ENCODE results near the gene SPOCK3. TPM values are rescaled to one million over a fixed set of nuclear protein-coding genes. Genes with fewer than 3 reads are reported as not detected.

Gene SPOCK3
- total RNA-seq, 1 experiment from 2014 or later = 1.9 TPM

DNA sequence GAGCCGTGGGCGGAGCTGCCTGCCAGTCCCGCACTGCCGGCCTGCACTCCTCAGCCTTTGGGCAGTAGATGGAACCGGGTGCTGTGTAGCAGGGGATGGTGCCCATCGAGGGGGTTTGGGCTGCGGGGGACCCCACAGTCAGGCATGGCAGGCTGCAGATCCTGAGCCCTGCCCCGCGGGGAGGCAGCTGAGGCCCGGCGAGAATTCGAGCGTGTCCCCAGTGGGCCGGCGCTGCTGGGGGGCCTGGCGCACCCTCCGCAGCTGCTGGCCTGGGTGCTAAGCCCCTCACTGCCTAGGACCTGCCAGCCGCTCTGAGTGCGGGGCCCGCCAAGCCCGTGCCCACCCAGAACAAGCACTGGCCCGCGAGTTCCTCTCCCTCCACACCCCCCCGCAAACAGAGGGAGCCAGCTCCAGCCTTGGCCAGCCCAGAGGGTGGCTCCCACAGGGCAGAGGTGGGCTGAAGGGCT, 391.5 kb downstream of the SPOCK3 start:
- Histone ChIP-seq H3K79me2 (ENCODE audit: low read length) (no peaks in the 10 kb centered on the region), H3K9ac (ENCODE audit: low read length) (no peak overlapping the region), H3K4me2 (ENCODE audit: low read length) (no peak overlapping the region), H3K9me3 (ENCODE audit: low read length) (no peaks in the 10 kb centered on the region), H3K27me3 (ENCODE audit: low read length) (no peaks in the 10 kb centered on the region), H3K36me3 (ENCODE audit: low read depth, low read length) (no peaks in the 10 kb centered on the region), H3K4me1 (ENCODE audit: insufficient read depth, low read length) (no peaks in the 10 kb centered on the region), H4K20me1 (ENCODE audit: low read length) (no peaks in the 10 kb centered on the region), H3F3A (ENCODE audit: low read length, unreplicated experiment) (no peaks in the 10 kb centered on the region), H3K27ac (ENCODE audit: low read length) (no peak overlapping the region), H3K4me3 (ENCODE audit: low read length) (no peak overlapping the region), H2AFZ (ENCODE audit: low read length) (no peak overlapping the region), H3K9me2 (replicated peaks; ENCODE audit: low read length) (no peaks in the 10 kb centered on the region)
- DNase-seq = no peak
- no TSS peak for BruUV-seq (replicated peaks)
- intact Hi-C loops (cut with micrococcal nuclease) = no loop called here
- no peak for ATAC-seq
- ChIA-PET POLR2A (ENCODE audit: unreplicated experiment) (no interaction called here), CTCF (no interaction called here)
- no peak for TF ChIP-seq EZH2 (IDR thresholded peaks at IDR 0.05; ENCODE audit: low read length, unreplicated experiment)
- no peak for TF ChIP-seq EZH2phosphoT487 (IDR thresholded peaks at IDR 0.05; ENCODE audit: borderline replicate concordance, low read length)
- TF ChIP-seq, protein P1, sequence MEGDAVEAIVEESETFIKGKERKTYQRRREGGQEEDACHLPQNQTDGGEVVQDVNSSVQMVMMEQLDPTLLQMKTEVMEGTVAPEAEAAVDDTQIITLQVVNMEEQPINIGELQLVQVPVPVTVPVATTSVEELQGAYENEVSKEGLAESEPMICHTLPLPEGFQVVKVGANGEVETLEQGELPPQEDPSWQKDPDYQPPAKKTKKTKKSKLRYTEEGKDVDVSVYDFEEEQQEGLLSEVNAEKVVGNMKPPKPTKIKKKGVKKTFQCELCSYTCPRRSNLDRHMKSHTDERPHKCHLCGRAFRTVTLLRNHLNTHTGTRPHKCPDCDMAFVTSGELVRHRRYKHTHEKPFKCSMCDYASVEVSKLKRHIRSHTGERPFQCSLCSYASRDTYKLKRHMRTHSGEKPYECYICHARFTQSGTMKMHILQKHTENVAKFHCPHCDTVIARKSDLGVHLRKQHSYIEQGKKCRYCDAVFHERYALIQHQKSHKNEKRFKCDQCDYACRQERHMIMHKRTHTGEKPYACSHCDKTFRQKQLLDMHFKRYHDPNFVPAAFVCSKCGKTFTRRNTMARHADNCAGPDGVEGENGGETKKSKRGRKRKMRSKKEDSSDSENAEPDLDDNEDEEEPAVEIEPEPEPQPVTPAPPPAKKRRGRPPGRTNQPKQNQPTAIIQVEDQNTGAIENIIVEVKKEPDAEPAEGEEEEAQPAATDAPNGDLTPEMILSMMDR (conservative IDR thresholded peaks at IDR 0.05; ENCODE audit: low read depth, low read length) = no peak

DNA sequence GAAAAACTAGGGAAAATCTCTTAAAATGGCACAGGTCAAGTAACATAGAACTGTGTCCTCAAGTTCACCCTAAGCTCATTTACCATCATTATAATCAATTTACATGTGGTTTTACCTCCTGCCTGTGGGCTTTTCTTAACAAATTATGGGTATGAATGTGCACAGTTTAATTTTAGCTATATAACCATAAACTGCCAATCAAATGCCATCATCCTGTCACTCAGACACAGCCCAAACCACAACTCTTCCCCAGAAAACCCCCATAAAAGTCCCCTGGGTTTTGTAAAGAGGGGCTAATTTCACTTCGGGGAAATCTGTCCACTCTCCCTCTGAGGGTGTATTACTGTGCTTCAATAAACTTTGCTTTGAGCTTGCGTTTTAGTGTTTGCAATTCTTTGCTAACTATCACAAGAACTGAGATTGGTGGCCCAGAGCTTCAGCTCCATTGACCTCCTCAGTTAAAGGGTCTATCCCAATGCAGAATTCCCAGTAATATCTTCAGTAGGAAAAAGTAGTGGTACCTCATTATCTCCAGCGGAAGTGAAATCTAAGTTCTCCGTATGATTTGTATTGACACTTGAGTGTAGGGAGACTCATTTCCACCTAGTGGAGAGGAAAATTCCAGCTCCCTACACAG, 394.6 kb downstream of the SPOCK3 start:
- no TSS peak for BruUV-seq (replicated peaks)
- intact Hi-C loops (cut with micrococcal nuclease) = no loop called here
- POLR2A ChIA-PET (ENCODE audit: unreplicated experiment) = no interaction called here

More for the DNA sequence above, 394.6 kb downstream of the SPOCK3 start:
- Histone ChIP-seq H3F3A (ENCODE audit: low read length, unreplicated experiment) (no peaks in the 10 kb centered on the region), H3K9me3 (ENCODE audit: low read length) (no peaks in the 10 kb centered on the region), H3K79me2 (ENCODE audit: low read length) (no peaks in the 10 kb centered on the region), H3K4me3 (ENCODE audit: low read length) (no peak overlapping the region), H3K27ac (ENCODE audit: low read length) (no peak overlapping the region), H3K27me3 (ENCODE audit: low read length) (no peaks in the 10 kb centered on the region), H3K9me2 (replicated peaks; ENCODE audit: low read length) (no peaks in the 10 kb centered on the region), H4K20me1 (ENCODE audit: low read length) (no peaks in the 10 kb centered on the region), H3K4me1 (ENCODE audit: insufficient read depth, low read length) (no peaks in the 10 kb centered on the region), H3K36me3 (ENCODE audit: low read depth, low read length) (no peaks in the 10 kb centered on the region), H2AFZ (ENCODE audit: low read length) (no peak overlapping the region), H3K9ac (ENCODE audit: low read length) (no peak overlapping the region), H3K4me2 (ENCODE audit: low read length) (no peak overlapping the region)
- TF ChIP-seq EZH2phosphoT487 (IDR thresholded peaks at IDR 0.05; ENCODE audit: borderline replicate concordance, low read length) (no peak), EZH2 (IDR thresholded peaks at IDR 0.05; ENCODE audit: low read length, unreplicated experiment) (no peak)
- TF ChIP-seq, protein P1 (conservative IDR thresholded peaks at IDR 0.05; ENCODE audit: low read depth, low read length) = no peak
- ATAC-seq (no peak), DNase-seq (no peak)
- CTCF ChIA-PET = no interaction called here

Measured in PC-3 (cell line).